GM20431 (cell line): ENCODE data around the gene ZFHX2.

Source experiments
- in situ Hi-C: fragments of 300-500 bp; cut with MseI, MboI; formaldehyde crosslinking; loops from one replicate; pipeline ENCODE4 v1.15.0; 2020; ENCODE audit warnings: low sequenced_read_pairs; ENCODE audit not compliant: unreplicated experiment

ZFHX2 gene

DNA sequence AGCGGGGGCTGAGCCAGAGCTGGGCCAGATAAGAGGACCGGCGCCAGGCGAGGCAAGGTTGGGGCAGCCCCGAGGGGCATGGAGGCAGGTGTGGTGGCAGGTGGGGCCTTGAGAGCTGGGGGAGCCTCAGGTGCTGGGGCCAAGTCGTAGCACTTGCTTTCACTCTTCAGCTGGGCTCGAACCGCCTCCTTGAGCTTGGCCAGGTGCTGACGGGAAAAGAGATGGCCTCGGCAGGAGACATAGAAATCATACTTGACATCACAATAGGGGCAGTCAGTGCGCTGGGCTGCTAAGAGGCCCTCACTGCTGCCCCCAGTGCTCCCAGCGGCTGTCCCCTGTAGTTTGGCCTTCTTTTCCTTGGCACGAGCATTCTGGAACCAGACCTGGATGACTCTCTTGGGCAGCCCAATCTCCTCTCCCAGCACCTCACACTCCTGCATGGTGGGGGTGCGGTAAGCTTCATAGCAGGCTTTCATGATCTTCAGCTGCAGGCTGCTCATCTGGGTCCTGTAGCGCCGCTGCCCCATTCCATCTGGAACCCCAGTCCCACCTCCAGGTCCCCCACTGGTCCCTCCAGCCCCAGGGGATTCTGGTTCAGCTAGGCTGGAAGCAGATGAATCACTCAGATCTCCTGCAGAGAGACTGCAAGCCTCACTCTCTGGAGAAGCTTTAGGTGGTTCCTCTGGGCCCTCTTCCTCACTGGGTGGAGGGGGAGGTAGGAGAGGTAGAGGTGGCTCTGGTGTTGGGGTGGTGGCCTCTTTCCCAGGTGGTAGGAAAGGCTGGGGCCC is 28.1 kb downstream of the ZFHX2 start:
- in situ Hi-C loops = no loop called here

DNA sequence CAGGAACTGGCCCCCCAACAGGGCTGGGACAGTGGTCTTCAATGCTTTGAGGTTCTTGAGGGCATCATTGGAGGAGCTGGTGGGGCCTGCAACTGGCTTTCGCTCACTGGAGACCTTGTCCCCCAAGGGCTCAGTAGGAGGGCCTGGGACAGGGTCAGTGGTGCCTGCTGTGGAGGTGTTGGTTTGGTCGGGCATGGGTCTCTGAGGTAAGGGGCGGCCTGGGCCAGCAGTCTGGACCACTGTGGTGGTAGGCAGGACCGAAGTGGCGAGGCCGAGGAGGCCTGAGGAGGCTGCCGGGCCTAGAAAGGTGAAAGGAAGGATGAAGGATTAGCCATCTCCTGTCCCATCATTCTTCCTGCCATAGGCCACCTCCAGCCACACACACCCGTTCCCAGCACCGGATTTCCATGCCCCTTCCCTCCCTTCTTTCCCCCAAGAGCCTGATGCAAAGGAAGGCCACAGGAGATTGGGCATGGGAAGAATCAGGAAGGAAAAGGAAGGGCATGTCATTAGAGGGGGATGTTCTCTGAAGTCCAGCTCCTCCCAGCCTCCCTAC is 28.8 kb downstream of the ZFHX2 start:
- in situ Hi-C loops = no loop called here

GRCh38 chr14:23521785-23522640 is 29.6 kb downstream of the ZFHX2 start:
- in situ Hi-C loops = no loop called here

- in situ Hi-C loops = no loop called here
Observed at GRCh38 chr14:23520899-23521533, 30.5 kb downstream of the ZFHX2 start.

DNA sequence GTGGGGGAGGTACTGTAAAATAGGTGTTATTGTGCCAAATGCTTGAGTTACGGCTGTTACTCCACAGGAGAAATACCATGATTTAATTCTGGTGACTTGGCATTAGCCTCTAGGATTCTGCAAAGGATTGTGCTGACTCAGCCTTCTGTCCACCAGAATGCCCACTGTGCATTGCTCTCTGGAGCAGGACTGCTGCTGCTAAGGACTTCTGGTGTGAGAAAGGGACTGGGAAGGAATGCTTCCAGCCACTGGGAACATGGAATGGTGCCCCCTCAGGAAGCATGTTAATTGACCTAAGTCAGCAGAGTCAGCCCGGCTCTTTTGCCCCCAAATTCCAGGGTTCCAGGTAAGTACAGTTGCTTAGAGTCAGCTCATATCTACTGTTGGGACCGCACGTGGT is 32.9 kb downstream of the ZFHX2 start:
- in situ Hi-C loops = no loop called here

GRCh38 chr14:23517650-23518326 is 33.8 kb downstream of the ZFHX2 start:
- in situ Hi-C loops = no loop called here

DNA sequence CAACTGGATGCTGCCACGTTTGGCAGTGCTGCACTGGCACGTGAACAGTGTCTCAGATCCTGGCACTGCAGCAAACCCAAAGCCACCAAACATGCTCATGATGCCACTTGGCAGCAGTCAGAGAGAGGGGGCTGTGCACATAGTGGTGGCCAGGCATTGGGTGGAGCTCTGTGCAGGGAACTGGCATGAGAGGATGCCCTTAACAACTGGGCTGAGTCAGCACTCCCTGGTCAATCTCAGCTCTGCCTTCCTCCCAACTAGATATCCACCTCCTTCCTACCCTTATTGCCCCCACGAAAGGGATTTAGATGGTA is 37.0 kb downstream of the ZFHX2 start:
- in situ Hi-C loops = no loop called here

- in situ Hi-C loops = no loop called here
Observed at GRCh38 chr14:23513818-23514643, 37.5 kb downstream of the ZFHX2 start.

- in situ Hi-C loops = no loop called here
Observed at GRCh38 chr14:23513005-23513817, 38.4 kb downstream of the ZFHX2 start.

GRCh38 chr14:23512156-23512555 is 39.4 kb downstream of the ZFHX2 start:
- in situ Hi-C loops = no loop called here

DNA sequence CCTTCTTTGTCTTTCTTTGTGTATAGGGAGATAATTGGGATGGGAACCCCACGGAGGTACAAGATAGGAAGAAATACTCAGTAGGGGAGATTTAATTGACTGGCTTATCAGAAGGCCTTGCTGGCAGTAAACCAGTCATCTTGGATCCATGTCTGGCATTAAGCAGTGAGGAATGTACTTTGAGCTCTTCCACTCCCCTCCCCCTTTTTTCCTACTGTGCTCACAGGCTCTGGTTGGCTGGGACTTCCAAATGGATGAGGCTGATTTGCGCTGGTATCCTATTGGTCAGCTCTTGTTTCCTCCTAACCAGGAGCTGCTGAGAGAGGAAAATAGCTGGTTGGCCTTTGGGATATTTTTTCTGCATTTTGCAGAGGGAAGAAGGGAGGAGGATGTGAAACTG is 57.3 kb downstream of the ZFHX2 start:
- in situ Hi-C loops = no loop called here

DNA sequence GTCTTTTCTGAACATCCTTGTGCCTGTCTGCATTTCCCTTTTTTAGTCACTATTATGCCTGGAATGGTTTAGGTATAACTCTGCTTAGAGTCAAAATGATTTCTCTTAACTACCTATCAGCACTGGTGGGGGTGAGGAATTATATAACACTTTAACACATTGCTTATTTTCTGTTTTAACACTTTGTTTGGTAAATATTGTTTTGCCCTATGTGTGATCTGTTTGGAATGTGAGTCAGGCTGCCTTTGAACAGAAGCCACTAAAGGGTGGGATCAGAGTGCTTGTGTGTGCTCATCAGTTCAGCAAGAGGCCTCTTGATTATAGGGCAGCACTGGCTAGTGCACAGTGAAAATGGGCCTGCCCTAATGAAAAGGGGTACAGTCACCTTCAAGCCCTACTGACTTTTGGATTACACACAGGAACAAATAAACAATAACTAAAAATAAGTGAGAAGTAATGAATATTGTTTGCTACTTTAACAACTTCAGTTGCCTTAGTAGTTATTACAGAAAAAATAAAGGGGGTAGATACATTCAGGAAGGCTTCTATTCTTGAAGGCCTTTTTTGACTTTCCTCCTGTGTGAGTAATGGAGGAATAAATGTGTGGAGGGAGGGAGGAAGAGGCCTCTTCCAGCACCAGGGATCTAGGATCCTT is 58.8 kb downstream of the ZFHX2 start:
- in situ Hi-C loops = no loop called here

DNA sequence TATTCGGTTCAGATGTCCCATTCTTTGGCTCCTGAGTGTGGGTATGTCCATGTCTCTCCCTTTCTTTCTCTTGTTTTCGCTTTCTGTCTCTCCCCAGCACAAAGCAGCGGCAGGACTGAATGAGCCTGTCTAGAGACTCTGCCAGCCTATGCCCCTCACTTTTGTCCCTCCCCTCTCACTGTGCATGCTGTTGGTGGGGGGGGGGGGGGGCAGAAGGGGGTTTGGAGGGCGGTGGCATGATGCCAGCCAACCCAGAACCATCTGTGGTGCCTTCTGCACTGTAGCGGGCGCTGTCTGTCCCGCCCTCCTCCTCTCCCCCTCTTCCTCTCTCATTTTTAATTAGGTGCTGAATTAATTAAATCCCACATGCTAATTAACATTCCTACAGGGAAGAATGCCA is 64.3 kb downstream of the ZFHX2 start:
- in situ Hi-C loops = no loop called here

DNA sequence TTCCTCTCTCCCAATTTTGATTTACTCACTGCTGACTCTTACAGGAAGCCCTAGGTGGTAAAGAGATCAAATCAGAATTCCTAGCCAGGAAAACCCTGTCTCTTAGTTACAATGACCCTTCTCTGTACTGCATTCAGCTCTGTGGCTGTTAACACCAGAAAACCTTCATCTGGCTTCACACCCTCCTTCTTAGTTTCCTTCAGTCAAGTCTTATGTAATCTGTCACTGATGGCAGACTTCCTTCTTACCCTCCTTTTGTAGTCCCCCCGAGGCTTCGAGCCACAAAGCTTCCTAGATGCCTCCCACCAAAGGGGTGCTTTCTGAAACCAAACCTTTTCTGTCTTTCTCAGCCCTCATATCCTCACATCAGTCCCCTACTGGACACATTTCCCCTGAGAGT is 65.5 kb downstream of the ZFHX2 start:
- in situ Hi-C loops = no loop called here

DNA sequence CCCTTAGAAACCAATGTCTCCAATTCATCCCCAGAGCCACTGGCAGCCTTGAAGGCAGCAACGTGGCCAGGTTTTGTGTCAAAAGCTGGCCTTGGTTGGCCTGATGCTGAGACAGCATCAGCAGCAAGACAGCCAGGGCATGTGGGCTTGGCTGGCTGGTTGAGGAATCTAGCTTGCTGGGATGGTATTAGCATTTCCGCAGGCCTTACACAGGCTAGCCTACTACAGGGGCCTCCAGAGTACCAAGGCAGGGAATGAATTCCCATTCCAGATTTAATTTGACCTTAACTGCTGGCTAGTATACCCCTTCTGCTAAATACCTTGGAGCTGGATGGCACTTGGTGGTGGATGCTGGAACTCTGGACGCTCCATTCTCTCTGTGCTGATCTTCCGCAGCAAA is 66.2 kb downstream of the ZFHX2 start:
- in situ Hi-C loops = no loop called here

- in situ Hi-C loops = no loop called here
Observed at GRCh38 chr14:23483236-23483854, 68.2 kb downstream of the ZFHX2 start.

GRCh38 chr14:23482823-23483148 is 68.8 kb downstream of the ZFHX2 start:
- in situ Hi-C loops = no loop called here
